Measurements from ENCODE around the gene PYGB.

The PYGB gene

DNA sequence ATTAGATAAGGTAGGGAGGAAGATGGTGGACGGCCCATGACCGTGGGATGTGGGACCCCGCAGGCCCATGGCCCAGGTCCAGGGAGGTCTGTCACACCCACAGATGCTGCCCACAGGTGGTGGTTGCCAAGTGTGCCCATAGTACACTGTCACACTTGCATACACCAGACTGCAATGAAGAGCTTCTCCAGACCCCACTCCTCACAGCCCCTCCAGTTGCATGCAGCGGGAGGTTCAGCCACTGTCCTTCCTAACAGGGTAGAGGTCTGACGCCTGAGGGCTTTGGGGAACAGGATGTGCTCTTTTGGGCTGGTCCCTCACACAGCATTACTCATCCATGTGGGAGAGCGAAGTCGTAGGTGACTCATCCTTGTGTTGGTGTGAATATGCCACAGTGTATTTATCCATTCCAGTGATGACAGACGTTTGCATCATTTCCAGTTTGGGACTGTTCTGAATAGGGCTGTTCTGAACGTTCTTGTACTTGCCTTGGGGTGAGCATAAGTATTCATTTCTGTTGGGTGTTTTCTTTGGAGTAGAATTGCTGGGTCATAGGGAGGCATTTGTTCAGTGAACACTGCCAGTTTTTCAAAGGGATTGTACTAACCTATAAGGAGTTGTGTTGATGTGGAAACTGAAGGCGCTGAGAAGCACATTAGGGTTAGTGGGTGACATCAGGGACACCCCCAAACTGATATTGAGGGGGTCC is 10.1 kb upstream of the PYGB start:
- TF ChIP-seq TAF1 (IDR thresholded peaks at IDR 0.05; ENCODE audit: borderline replicate concordance, insufficient read depth, low read length) (no peak), POLR2AphosphoS5 (IDR thresholded peaks at IDR 0.05; ENCODE audit: low read depth, low read length) (peak; percentile 38), FOXP2 (optimal IDR thresholded peaks at IDR 0.05; ENCODE audit: borderline replicate concordance, extremely low read depth, extremely low read length, insufficient read depth) (peak; percentile 75), SIN3A (IDR thresholded peaks at IDR 0.05; ENCODE audit: borderline replicate concordance, insufficient read depth, low read length) (peak; percentile 84; the same call in 1 of the 2 replicates)
- TF ChIP-seq, protein P1, sequence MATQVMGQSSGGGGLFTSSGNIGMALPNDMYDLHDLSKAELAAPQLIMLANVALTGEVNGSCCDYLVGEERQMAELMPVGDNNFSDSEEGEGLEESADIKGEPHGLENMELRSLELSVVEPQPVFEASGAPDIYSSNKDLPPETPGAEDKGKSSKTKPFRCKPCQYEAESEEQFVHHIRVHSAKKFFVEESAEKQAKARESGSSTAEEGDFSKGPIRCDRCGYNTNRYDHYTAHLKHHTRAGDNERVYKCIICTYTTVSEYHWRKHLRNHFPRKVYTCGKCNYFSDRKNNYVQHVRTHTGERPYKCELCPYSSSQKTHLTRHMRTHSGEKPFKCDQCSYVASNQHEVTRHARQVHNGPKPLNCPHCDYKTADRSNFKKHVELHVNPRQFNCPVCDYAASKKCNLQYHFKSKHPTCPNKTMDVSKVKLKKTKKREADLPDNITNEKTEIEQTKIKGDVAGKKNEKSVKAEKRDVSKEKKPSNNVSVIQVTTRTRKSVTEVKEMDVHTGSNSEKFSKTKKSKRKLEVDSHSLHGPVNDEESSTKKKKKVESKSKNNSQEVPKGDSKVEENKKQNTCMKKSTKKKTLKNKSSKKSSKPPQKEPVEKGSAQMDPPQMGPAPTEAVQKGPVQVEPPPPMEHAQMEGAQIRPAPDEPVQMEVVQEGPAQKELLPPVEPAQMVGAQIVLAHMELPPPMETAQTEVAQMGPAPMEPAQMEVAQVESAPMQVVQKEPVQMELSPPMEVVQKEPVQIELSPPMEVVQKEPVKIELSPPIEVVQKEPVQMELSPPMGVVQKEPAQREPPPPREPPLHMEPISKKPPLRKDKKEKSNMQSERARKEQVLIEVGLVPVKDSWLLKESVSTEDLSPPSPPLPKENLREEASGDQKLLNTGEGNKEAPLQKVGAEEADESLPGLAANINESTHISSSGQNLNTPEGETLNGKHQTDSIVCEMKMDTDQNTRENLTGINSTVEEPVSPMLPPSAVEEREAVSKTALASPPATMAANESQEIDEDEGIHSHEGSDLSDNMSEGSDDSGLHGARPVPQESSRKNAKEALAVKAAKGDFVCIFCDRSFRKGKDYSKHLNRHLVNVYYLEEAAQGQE (IDR thresholded peaks at IDR 0.05; ENCODE audit: insufficient read depth in 1 of 2, low read depth in 2 of 2, low read length in 2 of 2): peak in 1 of 2 experiments; percentile 65; a peak in 2 of 4 replicates

DNA sequence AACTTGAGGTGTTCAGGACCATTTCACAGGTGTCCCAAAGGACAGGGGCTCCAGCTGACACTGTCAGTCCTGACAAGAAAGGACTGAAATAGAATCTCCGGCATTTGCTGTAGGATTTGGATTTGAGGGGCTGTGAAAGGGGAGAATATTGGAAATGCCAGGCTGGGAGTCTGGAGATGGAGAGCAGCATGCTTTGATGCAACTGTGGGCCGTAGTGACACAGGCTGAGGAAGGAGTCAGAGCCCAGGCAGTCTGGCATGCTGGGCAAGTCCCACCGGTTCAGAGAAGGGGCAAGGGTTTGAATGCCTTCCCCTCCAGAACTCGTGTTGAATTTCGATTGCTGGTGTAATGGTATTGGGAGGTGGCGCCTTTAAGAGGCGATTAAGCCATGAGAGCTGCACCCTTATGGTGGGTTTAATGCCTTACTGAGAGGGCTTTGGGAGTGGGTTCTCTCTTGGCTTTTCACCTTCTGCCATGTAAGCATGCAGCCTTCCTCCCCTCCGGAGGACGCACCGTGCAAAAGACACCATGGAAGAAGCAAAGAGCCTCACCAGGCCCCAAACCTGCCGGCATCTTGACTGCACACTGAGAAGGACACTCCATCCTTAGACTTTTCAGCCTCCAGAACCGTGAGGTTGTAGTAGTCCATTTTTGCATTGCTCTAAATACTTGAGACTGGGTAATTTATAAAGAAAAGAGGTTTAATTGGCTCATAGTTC is 9.4 kb upstream of the PYGB start:
- TF ChIP-seq, protein P1 (IDR thresholded peaks at IDR 0.05; ENCODE audit: insufficient read depth in 1 of 2, low read depth in 2 of 2, low read length in 2 of 2): no peak
- TF ChIP-seq TAF1 (IDR thresholded peaks at IDR 0.05; ENCODE audit: borderline replicate concordance, insufficient read depth, low read length) (no peak), POLR2AphosphoS5 (IDR thresholded peaks at IDR 0.05; ENCODE audit: low read depth, low read length) (no peak), FOXP2 (optimal IDR thresholded peaks at IDR 0.05; ENCODE audit: borderline replicate concordance, extremely low read depth, extremely low read length, insufficient read depth) (no peak), SIN3A (IDR thresholded peaks at IDR 0.05; ENCODE audit: borderline replicate concordance, insufficient read depth, low read length) (no peak)

DNA sequence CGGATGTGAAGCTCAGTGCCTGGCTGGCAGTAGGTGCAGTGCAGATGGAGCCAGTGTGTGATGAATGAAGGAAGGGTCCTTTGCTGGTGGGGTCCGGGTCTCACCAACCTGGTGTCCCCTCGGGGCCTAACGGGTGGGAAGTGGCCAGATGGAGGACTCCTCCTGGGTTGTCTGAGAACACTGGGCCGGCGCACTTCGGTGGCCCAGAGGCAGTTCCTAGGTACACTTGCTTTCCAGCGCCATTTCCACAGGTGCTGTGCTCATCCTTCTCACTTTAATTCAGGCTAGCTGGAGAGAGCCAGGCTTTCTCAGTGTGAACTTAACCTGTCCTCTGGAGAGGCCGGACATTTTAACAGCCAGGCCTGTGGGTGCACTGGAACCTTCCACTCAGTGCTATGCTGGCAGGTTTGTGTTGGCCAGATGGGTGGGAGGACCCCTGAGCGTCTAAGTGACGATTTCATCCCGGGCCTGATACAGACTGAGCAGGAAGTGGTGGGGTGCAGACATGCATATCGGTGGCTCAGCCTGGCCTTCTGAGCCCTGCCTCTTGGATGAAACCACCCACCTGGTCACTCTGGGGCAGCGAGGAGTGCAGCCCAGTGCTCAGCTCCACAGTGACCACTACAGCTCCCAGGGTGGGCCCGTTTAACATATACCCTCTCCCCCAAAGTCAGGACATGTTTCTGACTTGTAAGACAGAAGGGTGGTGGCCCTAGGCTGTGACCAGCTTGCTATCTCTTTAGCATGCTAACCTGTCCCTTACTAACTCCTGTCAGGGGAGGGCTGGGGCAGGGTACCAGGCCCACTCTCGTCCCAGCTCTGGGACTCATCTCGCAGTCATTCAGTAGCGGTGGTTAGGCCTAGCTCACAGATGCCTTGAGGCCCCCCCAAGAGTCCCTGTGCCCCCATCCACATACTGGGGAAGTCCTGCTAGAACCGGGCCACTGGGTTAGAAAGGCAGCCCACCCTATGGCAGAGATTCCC is 8.2 kb upstream of the PYGB start:
- no peak for TF ChIP-seq FOXP2 (optimal IDR thresholded peaks at IDR 0.05; ENCODE audit: borderline replicate concordance, extremely low read depth, extremely low read length, insufficient read depth)

DNA sequence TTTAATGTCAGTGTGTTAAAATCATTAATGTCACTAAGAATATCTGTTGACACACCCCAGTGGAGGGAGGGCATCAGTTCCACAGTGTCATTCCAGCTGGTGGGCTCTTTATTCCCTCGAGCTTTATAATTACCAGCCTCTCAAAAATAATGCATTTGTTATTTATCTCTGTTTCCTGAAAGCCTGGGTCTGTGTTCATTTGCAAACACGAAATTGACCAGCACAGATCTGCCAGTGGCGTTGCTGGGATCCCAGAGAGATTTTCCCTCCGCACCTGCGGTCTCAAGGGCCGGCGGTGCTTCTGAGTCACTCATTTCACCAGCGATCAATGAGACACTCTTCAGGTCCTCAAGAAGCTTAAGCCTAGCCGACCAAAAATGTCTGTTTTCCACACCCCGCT is 5.7 kb upstream of the PYGB start:
- TF ChIP-seq SIN3A (IDR thresholded peaks at IDR 0.05; ENCODE audit: borderline replicate concordance, insufficient read depth, low read length) (no peak), POLR2AphosphoS5 (IDR thresholded peaks at IDR 0.05; ENCODE audit: low read depth, low read length) (no peak), TAF1 (IDR thresholded peaks at IDR 0.05; ENCODE audit: borderline replicate concordance, insufficient read depth, low read length) (no peak), FOXP2 (optimal IDR thresholded peaks at IDR 0.05; ENCODE audit: borderline replicate concordance, extremely low read depth, extremely low read length, insufficient read depth) (no peak)
- TF ChIP-seq, protein P1 (IDR thresholded peaks at IDR 0.05; ENCODE audit: insufficient read depth in 1 of 2, low read depth in 2 of 2, low read length in 2 of 2): no peak

DNA sequence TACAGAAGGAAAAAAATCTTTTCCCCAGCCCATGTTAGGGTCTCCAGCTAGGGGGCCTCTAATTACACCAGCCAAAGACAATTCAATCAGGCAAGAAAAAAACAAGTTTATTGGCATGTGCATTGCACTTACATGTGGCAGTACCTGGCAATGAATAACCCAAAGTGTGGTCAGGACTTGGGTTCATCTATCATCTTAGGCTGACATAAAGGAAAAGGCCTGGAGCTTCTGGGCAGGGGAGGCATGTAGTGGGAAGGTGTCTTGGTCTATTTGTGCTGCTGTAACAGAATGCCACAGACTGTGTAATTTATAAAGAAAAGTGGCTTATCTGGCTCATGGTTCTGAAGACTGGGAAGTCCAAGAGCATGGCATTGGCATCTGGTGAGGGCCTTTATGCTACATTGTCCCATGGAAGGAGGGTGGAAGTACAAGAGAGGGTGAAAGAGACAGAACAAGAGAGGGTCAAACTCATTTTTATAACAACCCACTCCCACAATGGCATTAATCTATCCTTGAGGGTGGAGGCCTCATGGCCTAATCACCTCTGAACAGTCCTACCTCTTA is 4.4 kb upstream of the PYGB start:
- TF ChIP-seq SIN3A (IDR thresholded peaks at IDR 0.05; ENCODE audit: borderline replicate concordance, insufficient read depth, low read length): no peak
- TF ChIP-seq, protein P1 (IDR thresholded peaks at IDR 0.05; ENCODE audit: insufficient read depth in 1 of 2, low read depth in 2 of 2, low read length in 2 of 2): no peak
- no peak for TF ChIP-seq FOXP2 (optimal IDR thresholded peaks at IDR 0.05; ENCODE audit: borderline replicate concordance, extremely low read depth, extremely low read length, insufficient read depth)
- no peak for TF ChIP-seq POLR2AphosphoS5 (IDR thresholded peaks at IDR 0.05; ENCODE audit: low read depth, low read length)
- TF ChIP-seq TAF1 (IDR thresholded peaks at IDR 0.05; ENCODE audit: borderline replicate concordance, insufficient read depth, low read length): no peak

All from PFSK-1 (cell line).